ENCODE measurements around the gene LRRC4C.

DNA sequence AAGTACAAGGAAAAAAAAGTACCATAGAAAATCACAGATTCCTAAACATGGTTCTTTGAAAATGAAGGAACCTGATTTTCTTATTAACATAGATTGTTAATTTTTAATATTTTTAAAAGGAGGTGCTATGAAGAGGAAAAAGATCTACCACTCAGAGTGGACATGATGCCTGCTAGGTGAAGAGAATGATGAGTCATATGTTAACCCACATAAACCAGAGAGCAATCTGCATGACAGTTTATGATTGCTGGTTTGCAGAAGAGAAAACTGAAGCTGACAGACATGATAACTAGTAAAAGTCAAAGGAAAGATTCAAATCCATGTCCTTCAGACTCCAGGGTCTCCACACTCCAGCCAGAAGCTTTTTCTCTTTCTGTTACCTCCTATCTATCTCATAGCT is 1231.7 kb downstream of the LRRC4C start:
- TF ChIP-seq, protein P1, sequence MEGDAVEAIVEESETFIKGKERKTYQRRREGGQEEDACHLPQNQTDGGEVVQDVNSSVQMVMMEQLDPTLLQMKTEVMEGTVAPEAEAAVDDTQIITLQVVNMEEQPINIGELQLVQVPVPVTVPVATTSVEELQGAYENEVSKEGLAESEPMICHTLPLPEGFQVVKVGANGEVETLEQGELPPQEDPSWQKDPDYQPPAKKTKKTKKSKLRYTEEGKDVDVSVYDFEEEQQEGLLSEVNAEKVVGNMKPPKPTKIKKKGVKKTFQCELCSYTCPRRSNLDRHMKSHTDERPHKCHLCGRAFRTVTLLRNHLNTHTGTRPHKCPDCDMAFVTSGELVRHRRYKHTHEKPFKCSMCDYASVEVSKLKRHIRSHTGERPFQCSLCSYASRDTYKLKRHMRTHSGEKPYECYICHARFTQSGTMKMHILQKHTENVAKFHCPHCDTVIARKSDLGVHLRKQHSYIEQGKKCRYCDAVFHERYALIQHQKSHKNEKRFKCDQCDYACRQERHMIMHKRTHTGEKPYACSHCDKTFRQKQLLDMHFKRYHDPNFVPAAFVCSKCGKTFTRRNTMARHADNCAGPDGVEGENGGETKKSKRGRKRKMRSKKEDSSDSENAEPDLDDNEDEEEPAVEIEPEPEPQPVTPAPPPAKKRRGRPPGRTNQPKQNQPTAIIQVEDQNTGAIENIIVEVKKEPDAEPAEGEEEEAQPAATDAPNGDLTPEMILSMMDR (IDR thresholded peaks at IDR 0.05) = no peak
- no peak for TF ChIP-seq POLR2A (IDR thresholded peaks at IDR 0.05)
- no peak for TF ChIP-seq EP300 (IDR thresholded peaks at IDR 0.05)
- TF ChIP-seq POLR2AphosphoS5 (IDR thresholded peaks at IDR 0.05) = no peak
